Measurements from ENCODE around the gene CHCHD3. TPM values are rescaled to one million over a fixed set of nuclear protein-coding genes. Genes with fewer than 3 reads are reported as not detected.

CHCHD3 gene
- polyA plus RNA-seq, 3 donors, result 30.5 to 56.7 (median 48.8) TPM

DNA sequence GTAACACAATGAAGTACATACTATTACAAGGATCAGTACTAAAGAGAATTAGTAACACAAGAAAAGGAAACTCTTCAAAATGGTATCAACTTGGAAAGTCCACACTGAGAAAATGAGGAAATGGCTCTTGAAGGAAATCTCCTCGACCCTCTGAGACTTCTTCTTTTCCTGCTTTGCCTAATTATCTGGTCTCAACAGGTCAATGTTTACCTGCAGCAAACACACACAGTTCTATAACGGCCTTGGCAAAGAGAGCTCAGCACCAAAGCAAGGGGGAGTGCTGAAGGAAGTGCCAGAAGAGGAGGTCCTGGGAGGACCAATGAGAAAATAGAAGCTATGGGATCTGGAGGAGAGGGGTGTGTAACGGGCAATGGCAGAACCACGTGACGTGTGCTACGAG, 21.9 kb downstream of the CHCHD3 start:
- H3K4me1 Mint-ChIP-seq, result peaks cover 12% of the 10 kb centered on the region
- peaks cover 4 to 7% of the 10 kb centered on the region in 2 donors for H3K36me3 Mint-ChIP-seq
- H3K9me3 Mint-ChIP-seq, result peaks cover 0 to 3% (median 0%) of the 10 kb centered on the region in 7 donors
- H3K4me1 ChIP-seq (ENCODE audit: control insufficient read depth in 1 of 2, insufficient read depth in 2 of 2, low read length in 2 of 2), result peaks cover 4 to 5% of the 10 kb centered on the region in 2 donors
- peaks cover 0 to 4% of the 10 kb centered on the region in 2 donors for H3K36me3 ChIP-seq (replicated peaks in 1 of 2; ENCODE audit: control insufficient read depth in 1 of 2, insufficient read depth in 2 of 2, low read length in 2 of 2)
- H4K20me1 ChIP-seq (ENCODE audit: insufficient read depth, low read length), result peaks cover 8% of the 10 kb centered on the region
- no peak overlapping the region for H3K9ac ChIP-seq (ENCODE audit: insufficient read depth, low read length, poor library complexity, severe bottlenecking)
- H3K27me3 ChIP-seq (ENCODE audit: control insufficient read depth in 2 of 2, insufficient read depth in 2 of 2, low read length in 2 of 2), result no peaks in the 10 kb centered on the region
- WGBS (ENCODE audit: insufficient coverage), result 79% methylated on average over 6 of the region's 6 CpGs
- intact Hi-C loops (cut with micrococcal nuclease), result no loop called here
- H3K27ac Mint-ChIP-seq, result peak overlapping the region in 2 of 7 donors; percentile 37 to 72
- H3K4me3 ChIP-seq (replicated peaks in 1 of 3; ENCODE audit: low read depth in 2 of 3, low read length in 3 of 3), result no peak overlapping the region
- no peak overlapping the region for H3K4me3 Mint-ChIP-seq
- peak overlapping the region in 1 of 2 donors; percentile 4 for H3K27ac ChIP-seq (ENCODE audit: low read depth in 1 of 2, low read length in 2 of 2)
- H3K4me2 ChIP-seq (replicated peaks; ENCODE audit: extremely low read depth, low read length, poor library complexity, severe bottlenecking), result no peak overlapping the region
- H3K9me3 ChIP-seq (replicated peaks in 1 of 2; ENCODE audit: control insufficient read depth in 1 of 2, insufficient read depth in 1 of 2, low read length in 2 of 2), result no peaks in the 10 kb centered on the region
- peak in 1 of 3 donors; percentile 75 for DNase-seq
- TF ChIP-seq CTCF (IDR thresholded peaks at IDR 0.05), result no peak
- H3K27me3 Mint-ChIP-seq (ENCODE audit: low read depth in 3 of 3), result no peaks in the 10 kb centered on the region
- H2AFZ ChIP-seq (ENCODE audit: insufficient read depth, low read depth, low read length, poor library complexity, severe bottlenecking), result no peak overlapping the region
- peaks cover 14% of the 10 kb centered on the region for H3K79me2 ChIP-seq (ENCODE audit: insufficient read depth, low read length)

DNA sequence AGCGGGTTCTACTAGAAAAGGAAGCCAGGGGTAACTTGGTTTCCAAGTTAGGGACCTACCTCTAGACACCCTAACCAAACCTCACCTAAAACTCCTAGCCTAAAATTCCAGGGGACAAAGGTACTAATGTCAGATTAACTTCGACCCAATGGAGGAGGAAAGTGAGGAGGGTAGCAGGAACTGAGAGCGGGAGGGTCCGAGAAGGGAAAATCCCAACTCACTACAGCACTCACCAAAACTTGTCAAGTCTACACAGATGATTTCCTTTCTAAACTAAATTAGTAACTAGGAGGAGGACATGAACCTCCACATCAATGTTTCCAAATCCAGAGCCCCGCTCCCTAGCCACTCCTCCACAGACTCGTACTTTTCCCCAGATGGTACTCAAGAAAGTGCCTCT, 22.6 kb downstream of the CHCHD3 start:
- no peak for DNase-seq
- Mint-ChIP-seq H3K4me3 (no peak overlapping the region), H3K27me3 (ENCODE audit: low read depth in 3 of 3) (no peaks in the 10 kb centered on the region), H3K9me3 (peaks cover 0 to 3% (median 0%) of the 10 kb centered on the region in 7 donors), H3K27ac (peak overlapping the region in 2 of 7 donors; percentile 27 to 43), H3K4me1 (peaks cover 12% of the 10 kb centered on the region), H3K36me3 (peaks cover 6 to 7% of the 10 kb centered on the region in 2 donors)
- TF ChIP-seq CTCF (IDR thresholded peaks at IDR 0.05), result no peak
- Histone ChIP-seq H3K36me3 (replicated peaks in 1 of 2; ENCODE audit: control insufficient read depth in 1 of 2, insufficient read depth in 2 of 2, low read length in 2 of 2) (peaks cover 0 to under 1% of the 10 kb centered on the region in 2 donors), H2AFZ (ENCODE audit: insufficient read depth, low read depth, low read length, poor library complexity, severe bottlenecking) (no peak overlapping the region), H3K79me2 (ENCODE audit: insufficient read depth, low read length) (peaks cover 11% of the 10 kb centered on the region), H3K27me3 (ENCODE audit: control insufficient read depth in 2 of 2, insufficient read depth in 2 of 2, low read length in 2 of 2) (no peaks in the 10 kb centered on the region), H3K4me3 (replicated peaks in 1 of 3; ENCODE audit: low read depth in 2 of 3, low read length in 3 of 3) (no peak overlapping the region), H3K4me2 (replicated peaks; ENCODE audit: extremely low read depth, low read length, poor library complexity, severe bottlenecking) (no peak overlapping the region), H3K9ac (ENCODE audit: insufficient read depth, low read length, poor library complexity, severe bottlenecking) (no peak overlapping the region), H4K20me1 (ENCODE audit: insufficient read depth, low read length) (peaks cover 14% of the 10 kb centered on the region), H3K27ac (ENCODE audit: low read depth in 1 of 2, low read length in 2 of 2) (peak overlapping the region in 1 of 2 donors; percentile 4), H3K9me3 (replicated peaks in 1 of 2; ENCODE audit: control insufficient read depth in 1 of 2, insufficient read depth in 1 of 2, low read length in 2 of 2) (no peaks in the 10 kb centered on the region), H3K4me1 (ENCODE audit: control insufficient read depth in 1 of 2, insufficient read depth in 2 of 2, low read length in 2 of 2) (peaks cover 4 to 5% of the 10 kb centered on the region in 2 donors)
- 100% methylated on average over 2 of the region's 6 CpGs for WGBS (ENCODE audit: insufficient coverage)
- intact Hi-C loops (cut with micrococcal nuclease), result no loop called here
